ENCODE measurements around the gene TBC1D22A. TPM values are rescaled to one million over a fixed set of nuclear protein-coding genes. Genes with fewer than 3 reads are reported as not detected.

TBC1D22A gene
- total RNA-seq, 4 donors from 2014 or later, result 18.8 to 25.2 (median 23.1) TPM

DNA sequence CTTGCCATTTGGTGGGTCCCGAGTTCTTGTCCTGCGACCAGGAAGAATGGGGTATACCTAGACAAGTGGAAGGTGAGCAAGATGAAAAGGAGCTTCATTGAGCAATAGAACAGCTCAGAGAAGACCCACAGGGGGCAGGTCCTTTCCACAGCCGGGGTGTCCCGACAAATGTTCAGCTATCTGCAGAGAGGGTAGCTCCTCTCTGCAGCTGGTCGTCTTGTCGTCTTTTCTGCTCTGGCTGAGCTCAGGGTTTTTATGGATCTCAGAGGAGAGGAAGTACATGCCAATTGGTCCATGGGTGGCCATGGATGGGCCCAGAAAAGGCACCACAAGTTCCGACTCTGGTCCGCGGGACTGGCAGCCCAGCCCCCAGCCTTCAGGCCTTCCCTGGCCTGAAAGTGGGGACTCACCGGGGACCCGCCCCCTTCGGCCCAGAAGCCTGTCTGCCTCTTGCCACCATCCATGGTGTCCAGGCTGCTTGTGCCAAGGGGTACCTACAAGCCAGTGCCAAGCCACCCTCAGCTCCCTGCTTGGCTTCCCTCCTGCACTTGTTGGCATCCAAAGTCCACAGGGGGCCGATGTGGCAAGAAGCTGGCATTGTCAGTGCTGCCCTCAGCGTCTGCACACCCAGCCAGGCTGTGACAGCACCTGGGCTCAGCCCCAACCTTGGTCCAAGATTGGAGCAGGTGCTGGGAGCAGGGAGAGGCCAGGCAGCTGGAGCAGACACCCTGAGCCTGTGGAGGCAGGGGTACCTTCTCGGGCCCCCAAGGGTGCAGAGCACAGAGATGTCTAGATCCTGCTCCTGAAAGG lies 438.9 kb downstream of the TBC1D22A start:
- intact Hi-C loops (cut with DNase I; ENCODE audit: low total_unique reads) (no loop called here), in situ Hi-C loops (cut with MboI; ENCODE audit: low sequenced_read_pairs in 4 of 4) (no loop called here)
- Histone ChIP-seq H3K4me3 (no peak overlapping the region), H3K27me3 (peaks cover 22 to 42% (median 28%) of the 10 kb centered on the region in 3 donors), H3K4me1 (no peaks in the 10 kb centered on the region), H3K36me3 (no peaks in the 10 kb centered on the region), H3K9me3 (no peaks in the 10 kb centered on the region), H3K27ac (no peak overlapping the region)
- no peak for DNase-seq
- ATAC-seq, result no peak
- TF ChIP-seq POLR2A (IDR thresholded peaks at IDR 0.05), result no peak

DNA sequence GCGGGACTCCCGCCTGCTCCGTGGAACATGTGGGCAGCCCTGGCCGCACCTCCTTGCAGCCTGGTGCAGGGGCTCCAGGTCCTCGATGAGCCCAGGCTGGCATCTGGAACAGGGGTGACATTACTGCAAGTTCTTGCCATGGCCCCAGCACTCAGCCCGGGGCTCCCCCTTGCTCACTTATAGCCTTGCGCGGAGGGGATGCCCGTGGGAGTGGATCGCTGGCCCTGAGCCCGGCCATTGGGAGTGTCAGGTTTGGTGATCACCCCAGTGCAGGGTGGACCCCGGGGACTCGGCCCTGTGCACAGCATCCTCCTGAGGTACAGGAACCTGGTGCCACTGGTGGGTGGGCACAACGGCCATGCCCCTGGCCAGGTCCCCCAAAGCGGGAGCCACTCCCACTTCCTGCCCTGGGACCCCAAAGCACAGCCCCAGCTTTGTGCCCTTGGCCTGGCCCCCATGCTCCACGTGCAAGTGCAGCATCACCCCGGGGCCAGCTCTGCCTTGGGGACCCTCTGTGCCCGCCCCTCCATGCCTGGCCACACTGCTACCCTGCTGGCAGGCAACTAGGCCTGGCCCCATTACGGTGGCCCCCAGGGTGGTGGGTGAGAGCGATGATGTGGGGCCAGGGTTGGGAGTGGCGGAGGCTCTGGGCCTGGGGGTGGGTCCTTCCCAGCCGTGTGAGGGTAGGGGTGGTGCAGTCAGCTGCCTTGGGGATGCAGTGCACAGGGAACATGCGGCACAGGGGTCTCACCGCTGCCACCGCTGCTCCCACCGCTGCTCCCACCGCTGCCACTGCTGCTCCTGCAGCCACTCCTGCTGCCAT lies 439.8 kb downstream of the TBC1D22A start:
- intact Hi-C loops (cut with DNase I; ENCODE audit: low total_unique reads), result no loop called here

DNA sequence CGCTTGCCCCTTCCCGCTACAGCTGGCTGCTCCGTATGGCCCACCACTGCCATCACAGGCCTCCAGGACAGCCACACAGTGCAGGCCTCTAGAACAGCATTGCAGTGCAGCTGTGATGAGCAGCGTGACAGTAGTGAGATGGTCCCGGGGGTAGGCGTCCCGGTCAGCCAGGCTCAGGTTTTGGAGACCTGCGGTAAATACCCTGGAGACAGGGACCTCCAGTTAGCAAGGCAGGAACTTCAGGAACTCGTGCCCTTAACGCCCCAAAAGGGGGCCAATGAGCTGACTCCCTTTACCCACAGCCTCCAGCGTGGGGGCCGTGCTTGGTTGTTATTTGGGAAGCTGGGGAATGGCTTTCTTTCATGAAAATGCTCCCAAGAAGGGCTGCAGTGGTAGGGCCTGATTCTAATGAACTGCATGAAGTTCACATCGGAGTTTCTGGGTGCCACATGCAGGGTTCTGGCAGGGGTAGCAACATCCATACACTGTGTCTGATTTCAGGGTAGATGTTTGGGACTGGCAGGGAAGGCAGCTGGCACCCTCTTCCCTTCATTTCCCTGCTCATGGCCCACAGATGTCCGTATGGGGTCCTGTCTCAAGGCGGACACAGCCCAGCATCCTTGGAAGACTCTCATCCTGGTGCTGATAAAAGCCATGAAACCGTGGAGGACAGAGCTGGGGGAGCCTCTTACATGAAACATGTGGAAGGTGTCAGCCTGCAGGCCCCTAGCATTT lies 440.5 kb downstream of the TBC1D22A start:
- ATAC-seq (no peak), DNase-seq (no peak)
- H3K4me3 ChIP-seq, result no peak overlapping the region
- intact Hi-C loops (cut with DNase I; ENCODE audit: low total_unique reads), result no loop called here
- H3K4me1 ChIP-seq, result no peaks in the 10 kb centered on the region
- TF ChIP-seq POLR2A (IDR thresholded peaks at IDR 0.05), result no peak
- TF ChIP-seq, protein P1, sequence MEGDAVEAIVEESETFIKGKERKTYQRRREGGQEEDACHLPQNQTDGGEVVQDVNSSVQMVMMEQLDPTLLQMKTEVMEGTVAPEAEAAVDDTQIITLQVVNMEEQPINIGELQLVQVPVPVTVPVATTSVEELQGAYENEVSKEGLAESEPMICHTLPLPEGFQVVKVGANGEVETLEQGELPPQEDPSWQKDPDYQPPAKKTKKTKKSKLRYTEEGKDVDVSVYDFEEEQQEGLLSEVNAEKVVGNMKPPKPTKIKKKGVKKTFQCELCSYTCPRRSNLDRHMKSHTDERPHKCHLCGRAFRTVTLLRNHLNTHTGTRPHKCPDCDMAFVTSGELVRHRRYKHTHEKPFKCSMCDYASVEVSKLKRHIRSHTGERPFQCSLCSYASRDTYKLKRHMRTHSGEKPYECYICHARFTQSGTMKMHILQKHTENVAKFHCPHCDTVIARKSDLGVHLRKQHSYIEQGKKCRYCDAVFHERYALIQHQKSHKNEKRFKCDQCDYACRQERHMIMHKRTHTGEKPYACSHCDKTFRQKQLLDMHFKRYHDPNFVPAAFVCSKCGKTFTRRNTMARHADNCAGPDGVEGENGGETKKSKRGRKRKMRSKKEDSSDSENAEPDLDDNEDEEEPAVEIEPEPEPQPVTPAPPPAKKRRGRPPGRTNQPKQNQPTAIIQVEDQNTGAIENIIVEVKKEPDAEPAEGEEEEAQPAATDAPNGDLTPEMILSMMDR (IDR thresholded peaks at IDR 0.05 in 4 of 5, conservative IDR thresholded peaks at IDR 0.05 in 1 of 5), result no peak
- H3K27ac ChIP-seq, result no peak overlapping the region
- no peaks in the 10 kb centered on the region for H3K36me3 ChIP-seq
- in situ Hi-C loops (cut with MboI; ENCODE audit: low sequenced_read_pairs in 4 of 4), result no loop called here
- H3K9me3 ChIP-seq, result no peaks in the 10 kb centered on the region
- H3K27me3 ChIP-seq, result peaks cover 22 to 41% (median 23%) of the 10 kb centered on the region in 3 donors

More for the DNA sequence above, 439.8 kb downstream of the TBC1D22A start:
- no peak for ATAC-seq
- Histone ChIP-seq H3K27ac (no peak overlapping the region), H3K4me1 (no peaks in the 10 kb centered on the region), H3K36me3 (no peaks in the 10 kb centered on the region), H3K9me3 (no peaks in the 10 kb centered on the region), H3K27me3 (peaks cover 22 to 42% (median 28%) of the 10 kb centered on the region in 3 donors), H3K4me3 (no peak overlapping the region)
- TF ChIP-seq, protein P1 (IDR thresholded peaks at IDR 0.05 in 4 of 5, conservative IDR thresholded peaks at IDR 0.05 in 1 of 5), result no peak
- TF ChIP-seq POLR2A (IDR thresholded peaks at IDR 0.05), result no peak
- in situ Hi-C loops (cut with MboI; ENCODE audit: low sequenced_read_pairs in 4 of 4), result no loop called here
- DNase-seq, result no peak

DNA sequence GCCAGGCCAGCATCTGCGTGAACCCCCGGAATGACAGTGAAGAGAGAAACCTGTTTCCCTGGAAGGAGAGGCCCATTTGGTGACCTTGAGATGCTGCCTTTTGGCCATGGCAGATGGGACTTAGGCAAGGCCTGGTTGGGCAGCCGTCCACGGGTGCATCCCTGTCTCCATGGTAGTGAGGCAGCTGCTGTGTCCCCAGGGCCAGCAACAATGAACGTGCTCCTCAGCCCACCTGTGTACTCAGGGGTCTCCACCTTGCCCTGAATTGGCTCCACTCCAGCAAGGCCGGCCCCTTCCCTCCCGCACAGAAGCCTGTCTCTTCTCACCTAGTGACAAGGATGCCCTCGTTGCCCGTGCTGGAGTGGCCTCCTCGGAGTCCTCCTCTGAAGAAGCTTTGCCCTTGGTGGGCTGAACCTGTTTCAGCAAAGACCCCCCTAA lies 441.1 kb downstream of the TBC1D22A start:
- intact Hi-C loops (cut with DNase I; ENCODE audit: low total_unique reads), result no loop called here

More for the DNA sequence above, 441.1 kb downstream of the TBC1D22A start:
- no peaks in the 10 kb centered on the region for H3K4me1 ChIP-seq
- DNase-seq (no peak), ATAC-seq (no peak)
- H3K36me3 ChIP-seq, result no peaks in the 10 kb centered on the region
- in situ Hi-C loops (cut with MboI; ENCODE audit: low sequenced_read_pairs in 4 of 4), result no loop called here
- TF ChIP-seq POLR2A (IDR thresholded peaks at IDR 0.05), result no peak
- TF ChIP-seq, protein P1 (IDR thresholded peaks at IDR 0.05 in 4 of 5, conservative IDR thresholded peaks at IDR 0.05 in 1 of 5), result no peak
- H3K9me3 ChIP-seq, result no peaks in the 10 kb centered on the region
- H3K27me3 ChIP-seq, result peaks cover 20 to 35% (median 22%) of the 10 kb centered on the region in 3 donors
- H3K4me3 ChIP-seq, result no peak overlapping the region
- no peak overlapping the region for H3K27ac ChIP-seq

All from gastrocnemius medialis (tissue), 4 donors.